ENCODE measurements around the gene CD86. TPM values are rescaled to one million over a fixed set of nuclear protein-coding genes. Genes with fewer than 3 reads are reported as not detected.

Gene CD86
- total RNA-seq (10 to 100 TPM; 19.5 to 41.8 (median 30.6) TPM), polyA plus RNA-seq (10 to 100 TPM in 2 of 3 donors, 1 to 10 TPM in 1; 9.8 to 13.7 (median 10.4) TPM)
- long read RNA-seq, donor 1, partial matches to known transcripts: 0 of 3 reads
- long read RNA-seq, donor 1, other reads (novel, unspliced or antisense): 0 of 3 reads
- long read RNA-seq, donor 2, partial matches to known transcripts: 0 of 3 reads
- long read RNA-seq, donor 2, other reads (novel, unspliced or antisense): 0 of 3 reads

- Histone ChIP-seq H3K9me3 (no peaks in the 10 kb centered on the region), H3K4me3 (peak within 1 kb of the TSS in 5 of 8 donors; percentile 1 to 63 (median 21)), H3K4me1 (peaks cover 0 to 20% (median 4%) of the 10 kb centered on the region in 6 donors), H3K27me3 (replicated peaks in 1 of 7) (no peaks in the 10 kb centered on the region), H3K36me3 (no peaks in the 10 kb centered on the region), H3K27ac (peak within 1 kb of the TSS in 5 of 8 donors; percentile 5 to 68 (median 62))
- intact Hi-C loops (cut with DNase I; ENCODE audit: low total_unique reads): no loop called here
- no peak for DNase-seq
- 10 to 29% (median 20%) methylated on average over 3 of the region's 3 CpGs for WGBS, 5 donors
- TF ChIP-seq POLR2AphosphoS5 (IDR thresholded peaks at IDR 0.05) (peak in 1 of 3 donors; percentile 90), POLR2A (IDR thresholded peaks at IDR 0.05) (peak in 2 of 3 donors; percentile 45 to 57), CTCF (IDR thresholded peaks at IDR 0.05 in 8 of 11, conservative IDR thresholded peaks at IDR 0.05 in 3 of 11) (no peak)
Observed at GRCh38 chr3:122055215-122055614, at the start of gene CD86. Gene CD86 (plus strand): TSS chr3:122055362. CDS start chr3:122055490, 128 bp downstream.

- 79 to 96% (median 84%) methylated on average over 2 of the region's 2 CpGs for WGBS, 5 donors
- H3K9me3 ChIP-seq: no peaks in the 10 kb centered on the region
- no peaks in the 10 kb centered on the region for H3K27me3 ChIP-seq (replicated peaks in 1 of 7)
- H3K4me1 ChIP-seq: peaks cover 7 to 36% (median 31%) of the 10 kb centered on the region in 6 donors
- intact Hi-C loops (cut with DNase I; ENCODE audit: low total_unique reads): no loop called here
- no peak for DNase-seq
- TF ChIP-seq POLR2AphosphoS5 (IDR thresholded peaks at IDR 0.05) (no peak), CTCF (IDR thresholded peaks at IDR 0.05 in 8 of 11, conservative IDR thresholded peaks at IDR 0.05 in 3 of 11) (no peak), POLR2A (IDR thresholded peaks at IDR 0.05) (no peak)
- H3K27ac ChIP-seq: no peak overlapping the region
- no peaks in the 10 kb centered on the region for H3K36me3 ChIP-seq
- no peak overlapping the region for H3K4me3 ChIP-seq
Observed at GRCh38 chr3:122006267-122006666, 48.9 kb upstream of the CD86 start.

GRCh38 chr3:122008166-122008565, 47.0 kb upstream of the CD86 start:
- no peaks in the 10 kb centered on the region for H3K27me3 ChIP-seq (replicated peaks in 1 of 7)
- DNase-seq: no peak
- no peak for TF ChIP-seq POLR2AphosphoS5 (IDR thresholded peaks at IDR 0.05)
- no peak for TF ChIP-seq CTCF (IDR thresholded peaks at IDR 0.05 in 8 of 11, conservative IDR thresholded peaks at IDR 0.05 in 3 of 11)
- TF ChIP-seq POLR2A (IDR thresholded peaks at IDR 0.05): no peak
- 91 to 97% (median 92%) methylated on average over 2 of the region's 2 CpGs for WGBS, 5 donors
- H3K9me3 ChIP-seq: no peaks in the 10 kb centered on the region
- intact Hi-C loops (cut with DNase I; ENCODE audit: low total_unique reads): no loop called here
- no peak overlapping the region for H3K27ac ChIP-seq
- H3K4me1 ChIP-seq: peaks cover 0 to 24% (median 21%) of the 10 kb centered on the region in 6 donors
- no peaks in the 10 kb centered on the region for H3K36me3 ChIP-seq
- H3K4me3 ChIP-seq: no peak overlapping the region

- intact Hi-C loops (cut with DNase I; ENCODE audit: low total_unique reads): no loop called here
- DNase-seq: no peak
- Histone ChIP-seq H3K36me3 (no peaks in the 10 kb centered on the region), H3K27ac (no peak overlapping the region), H3K4me1 (peaks cover 0 to 9% (median 0%) of the 10 kb centered on the region in 6 donors), H3K27me3 (replicated peaks in 1 of 7) (no peaks in the 10 kb centered on the region), H3K9me3 (no peaks in the 10 kb centered on the region), H3K4me3 (no peak overlapping the region)
- TF ChIP-seq CTCF (IDR thresholded peaks at IDR 0.05 in 8 of 11, conservative IDR thresholded peaks at IDR 0.05 in 3 of 11): no peak
- TF ChIP-seq POLR2AphosphoS5 (IDR thresholded peaks at IDR 0.05): no peak
- TF ChIP-seq POLR2A (IDR thresholded peaks at IDR 0.05): no peak
- WGBS, 5 donors: 75 to 86% (median 78%) methylated on average over 2 of the region's 2 CpGs
Observed at GRCh38 chr3:122010506-122010905, 44.7 kb upstream of the CD86 start.

Data from spleen (tissue), 13 donors.